Neural cell (in vitro differentiated cells): ENCODE measurements around the gene LRRC37A. TPM values are rescaled to one million over a fixed set of nuclear protein-coding genes. Genes with fewer than 3 reads are reported as not detected.

Experiments used
- H2AFZ ChIP-seq: fragments of 200-600, 300-800 bp; sonication (generic), shearing (Covaris generic); 2 replicates; pipeline ENCODE4 v1.6.0; 2014; ENCODE audit warnings: low read depth, mild to moderate bottlenecking, antibody characterized with exemption, low read length, moderate library complexity
- H3F3A ChIP-seq: fragments of 200-600 bp; shearing (Covaris generic); 2 replicates; pipeline ENCODE4 v1.6.1; 2016; ENCODE audit warnings: mild to moderate bottlenecking, moderate library complexity, mixed read lengths, antibody characterized with exemption, low read length; ENCODE audit not compliant: insufficient read depth, poor library complexity, severe bottlenecking
- H3K27ac ChIP-seq: fragments of 200-600, 300-800 bp; sonication (generic), shearing (Covaris generic); 2 replicates; pipeline ENCODE4 v1.5.1; 2014; ENCODE audit warnings: mild to moderate bottlenecking, low read length, moderate library complexity
- H3K27me3 ChIP-seq: fragments of 300-800, 200-600 bp; sonication (generic), shearing (Covaris generic); 2 replicates; pipeline ENCODE4 v1.6.0; 2014; ENCODE audit warnings: mild to moderate bottlenecking, low read depth, low read length, moderate library complexity; ENCODE audit not compliant: insufficient read depth
- H3K36me3 ChIP-seq: fragments of 300-800, 200-600 bp; sonication (generic), shearing (Covaris generic); 2 replicates; pipeline ENCODE4 v1.5.1; 2014; ENCODE audit warnings: mild to moderate bottlenecking, antibody characterized with exemption, low read length, moderate library complexity; ENCODE audit not compliant: insufficient read depth
- H3K4me2 ChIP-seq: fragments of 300-800, 200-600 bp; sonication (generic), shearing (Covaris generic); 2 replicates; pipeline ENCODE4 v1.6.0; 2014; ENCODE audit warnings: mild to moderate bottlenecking, low read length
- H3K4me3 ChIP-seq: fragments of 300-800, 200-600 bp; sonication (generic), shearing (Covaris generic); 2 replicates; pipeline ENCODE4 v1.5.1; 2014; ENCODE audit warnings: mild to moderate bottlenecking, low read length, moderate library complexity
- H3K79me2 ChIP-seq: fragments of 200-600 bp; shearing (Covaris generic); replicated peaks from 2 replicates; pipeline ENCODE4 v1.6.0; 2014; ENCODE audit warnings: mild to moderate bottlenecking, low read length, moderate library complexity; ENCODE audit not compliant: insufficient read depth
- H3K9ac ChIP-seq: fragments of 300-800, 200-600 bp; sonication (generic), shearing (Covaris generic); 2 replicates; pipeline ENCODE4 v1.6.1; 2016; ENCODE audit warnings: mild to moderate bottlenecking, low read length, mixed read lengths
- H3K9me2 ChIP-seq: fragments of 200-600 bp; shearing (Covaris generic); 2 replicates; pipeline ENCODE4 v1.6.1; 2016; ENCODE audit warnings: mild to moderate bottlenecking, low read length, mixed read lengths; ENCODE audit not compliant: insufficient read depth
- H3K9me3 ChIP-seq: fragments of 200-600, 300-800 bp; sonication (generic), shearing (Covaris generic); 2 replicates; pipeline ENCODE4 v1.6.1; 2016; ENCODE audit warnings: mild to moderate bottlenecking, mixed run types, low read length, moderate library complexity, mixed read lengths
- H4K20me1 ChIP-seq: fragments of 200-600 bp; shearing (Covaris generic); 2 replicates; pipeline ENCODE4 v1.6.1; 2016; ENCODE audit warnings: mild to moderate bottlenecking, mixed run types; ENCODE audit not compliant: insufficient read depth
- EP300 ChIP-seq: fragments of 450-650 bp; conservative IDR thresholded peaks from 2 replicates; pipeline ENCODE4 v1.6.1; 2014; ENCODE audit warnings: antibody characterized with exemption, mild to moderate bottlenecking, moderate library complexity; ENCODE audit not compliant: poor library complexity, severe bottlenecking
- EZH2 ChIP-seq: fragments of 200-600, 300-800 bp; shearing (Covaris generic), sonication (generic); IDR thresholded peaks from 2 replicates; pipeline ENCODE4 v1.6.1; 2014; ENCODE audit warnings: antibody characterized with exemption, low read length, borderline replicate concordance, mild to moderate bottlenecking; ENCODE audit not compliant: insufficient read depth, poor library complexity, severe bottlenecking
- MXI1 ChIP-seq: fragments of 450-650 bp; conservative IDR thresholded peaks from 2 replicates; pipeline ENCODE4 v1.6.1; 2014; ENCODE audit warnings: antibody characterized with exemption, mild to moderate bottlenecking; ENCODE audit not compliant: poor library complexity, severe bottlenecking
- POLR2AphosphoS5 ChIP-seq: IDR thresholded peaks from 2 replicates; pipeline ENCODE4 v1.6.1; 2012
- RAD21 ChIP-seq: fragments of 450-650 bp; conservative IDR thresholded peaks from 2 replicates; pipeline ENCODE4 v1.6.1; 2014; ENCODE audit warnings: antibody characterized with exemption, mild to moderate bottlenecking, moderate library complexity
- SMC3 ChIP-seq: fragments of 450-650 bp; conservative IDR thresholded peaks from 2 replicates; pipeline ENCODE4 v1.6.1; 2014; ENCODE audit warnings: antibody characterized with exemption, mild to moderate bottlenecking, moderate library complexity; ENCODE audit not compliant: poor library complexity
- TAF1 ChIP-seq: IDR thresholded peaks from 2 replicates; pipeline ENCODE4 v1.6.1; 2012; ENCODE audit warnings: low read depth
- polyA plus RNA-seq: library from polyadenylated mRNA; depleted of rRNA; stranded (reverse); fragments of >200 nt; gene quantifications from 2 replicates; pipeline ENCODE4 v1.2.3, GENCODE V29; 2014
- TF ChIP-seq, protein P1 (sequence below): fragments of 450-650 bp; IDR thresholded peaks from 2 replicates; pipeline ENCODE4 v1.5.1; 2014; ENCODE audit warnings: antibody characterized with exemption, mild to moderate bottlenecking, moderate library complexity; ENCODE audit not compliant: poor library complexity, severe bottlenecking
- TF ChIP-seq, protein P2 (sequence below): IDR thresholded peaks from 2 replicates; pipeline ENCODE4 v1.6.1; 2012; ENCODE audit warnings: borderline replicate concordance

The LRRC37A gene
- polyA plus RNA-seq, 1 donor from 2014 or later, result 3.0 TPM

DNA sequence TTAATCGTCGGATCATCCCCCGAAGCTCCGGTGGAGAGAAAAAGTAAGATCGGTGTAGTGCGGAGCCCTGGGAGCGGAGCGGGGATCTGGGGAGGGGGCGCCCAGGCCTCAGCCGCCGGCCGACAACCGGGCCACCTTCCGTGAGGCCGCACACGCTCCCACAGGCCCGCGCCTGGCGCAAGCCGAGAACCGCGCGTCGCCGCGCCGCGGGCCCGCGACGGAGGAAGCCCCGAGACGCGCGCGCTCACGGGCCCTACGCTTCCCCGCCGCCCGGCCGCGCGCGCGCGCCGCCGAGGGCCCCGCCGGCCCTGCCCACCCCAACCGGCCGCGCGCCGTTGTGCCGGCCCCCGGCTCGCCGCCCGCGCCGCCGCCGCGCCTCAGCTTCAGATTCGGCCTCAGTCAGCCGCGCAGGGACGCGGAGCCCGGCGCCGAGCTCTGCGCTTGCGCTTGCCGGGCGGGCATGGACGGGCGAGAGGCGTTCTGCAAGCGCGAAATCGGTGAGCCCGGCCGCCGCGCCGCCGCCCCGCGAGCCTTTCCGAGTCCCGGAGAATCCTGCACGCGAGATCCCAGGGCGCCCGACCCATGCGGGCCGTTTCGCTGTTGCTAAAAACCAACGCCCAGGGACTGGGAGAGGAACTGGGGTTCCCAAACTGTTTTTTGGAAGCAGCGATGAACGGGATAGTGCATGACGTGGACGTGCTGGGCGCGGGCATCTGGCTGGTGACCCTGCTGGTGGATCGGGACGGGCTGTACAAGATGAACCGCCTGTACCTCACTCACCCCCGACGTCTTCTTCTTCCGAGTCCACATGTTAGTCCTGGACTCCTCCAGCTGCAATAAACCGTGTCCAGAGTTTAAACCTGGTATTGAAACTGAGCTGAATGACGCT is 28.0 kb upstream of the LRRC37A start:
- H3K9ac ChIP-seq, result peak overlapping the region; percentile 70
- H3K27me3 ChIP-seq, result peaks cover 33% of the 10 kb centered on the region
- TF ChIP-seq RAD21 (peak; percentile 43), TAF1 (peak; percentile 59), SMC3 (peak; percentile 10), POLR2AphosphoS5 (peak; percentile 58), EZH2 (no peak), EP300 (peak; percentile 37), MXI1 (peak; percentile 77)
- TF ChIP-seq, protein P1, sequence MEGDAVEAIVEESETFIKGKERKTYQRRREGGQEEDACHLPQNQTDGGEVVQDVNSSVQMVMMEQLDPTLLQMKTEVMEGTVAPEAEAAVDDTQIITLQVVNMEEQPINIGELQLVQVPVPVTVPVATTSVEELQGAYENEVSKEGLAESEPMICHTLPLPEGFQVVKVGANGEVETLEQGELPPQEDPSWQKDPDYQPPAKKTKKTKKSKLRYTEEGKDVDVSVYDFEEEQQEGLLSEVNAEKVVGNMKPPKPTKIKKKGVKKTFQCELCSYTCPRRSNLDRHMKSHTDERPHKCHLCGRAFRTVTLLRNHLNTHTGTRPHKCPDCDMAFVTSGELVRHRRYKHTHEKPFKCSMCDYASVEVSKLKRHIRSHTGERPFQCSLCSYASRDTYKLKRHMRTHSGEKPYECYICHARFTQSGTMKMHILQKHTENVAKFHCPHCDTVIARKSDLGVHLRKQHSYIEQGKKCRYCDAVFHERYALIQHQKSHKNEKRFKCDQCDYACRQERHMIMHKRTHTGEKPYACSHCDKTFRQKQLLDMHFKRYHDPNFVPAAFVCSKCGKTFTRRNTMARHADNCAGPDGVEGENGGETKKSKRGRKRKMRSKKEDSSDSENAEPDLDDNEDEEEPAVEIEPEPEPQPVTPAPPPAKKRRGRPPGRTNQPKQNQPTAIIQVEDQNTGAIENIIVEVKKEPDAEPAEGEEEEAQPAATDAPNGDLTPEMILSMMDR, result no peak
- H4K20me1 ChIP-seq, result no peaks in the 10 kb centered on the region
- H3K36me3 ChIP-seq, result no peaks in the 10 kb centered on the region
- H3F3A ChIP-seq, result peaks cover 8% of the 10 kb centered on the region
- peak overlapping the region; percentile 87 for H2AFZ ChIP-seq
- H3K4me3 ChIP-seq, result peak overlapping the region; percentile 67
- H3K79me2 ChIP-seq, result no peaks in the 10 kb centered on the region
- peak overlapping the region; percentile 92 for H3K4me2 ChIP-seq
- no peaks in the 10 kb centered on the region for H3K9me2 ChIP-seq
- H3K27ac ChIP-seq, result peak overlapping the region; percentile 54
- no peaks in the 10 kb centered on the region for H3K9me3 ChIP-seq

DNA sequence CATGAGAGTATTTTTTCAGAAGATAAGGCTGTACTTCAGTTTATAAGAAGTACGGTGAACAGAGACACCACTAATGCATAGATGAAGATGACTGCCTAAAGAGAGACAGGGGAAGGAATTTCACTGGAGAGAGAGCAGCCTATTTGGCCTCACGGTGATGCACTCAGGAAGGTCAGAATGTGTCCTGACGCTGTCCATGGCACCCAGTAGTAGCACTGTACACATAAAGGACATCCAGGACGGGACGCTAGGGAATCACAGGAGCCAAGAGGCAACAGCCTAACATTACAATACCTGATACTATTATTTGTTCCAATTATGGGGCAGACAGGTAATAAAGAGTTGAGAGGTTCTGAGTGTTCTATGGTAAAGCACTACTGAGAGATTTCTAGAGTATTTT is 24.9 kb upstream of the LRRC37A start:
- no peaks in the 10 kb centered on the region for H3K79me2 ChIP-seq
- H3K27me3 ChIP-seq, result peaks cover 23% of the 10 kb centered on the region
- no peaks in the 10 kb centered on the region for H4K20me1 ChIP-seq
- no peaks in the 10 kb centered on the region for H3K36me3 ChIP-seq
- peaks cover 8% of the 10 kb centered on the region for H3F3A ChIP-seq
- H3K9me2 ChIP-seq, result no peaks in the 10 kb centered on the region
- H3K9ac ChIP-seq, result no peak overlapping the region
- no peak overlapping the region for H3K27ac ChIP-seq
- no peak for TF ChIP-seq RAD21
- no peak for TF ChIP-seq SMC3
- TF ChIP-seq POLR2AphosphoS5, result no peak
- no peak for TF ChIP-seq EZH2
- no peak for TF ChIP-seq EP300
- TF ChIP-seq, protein P2, sequence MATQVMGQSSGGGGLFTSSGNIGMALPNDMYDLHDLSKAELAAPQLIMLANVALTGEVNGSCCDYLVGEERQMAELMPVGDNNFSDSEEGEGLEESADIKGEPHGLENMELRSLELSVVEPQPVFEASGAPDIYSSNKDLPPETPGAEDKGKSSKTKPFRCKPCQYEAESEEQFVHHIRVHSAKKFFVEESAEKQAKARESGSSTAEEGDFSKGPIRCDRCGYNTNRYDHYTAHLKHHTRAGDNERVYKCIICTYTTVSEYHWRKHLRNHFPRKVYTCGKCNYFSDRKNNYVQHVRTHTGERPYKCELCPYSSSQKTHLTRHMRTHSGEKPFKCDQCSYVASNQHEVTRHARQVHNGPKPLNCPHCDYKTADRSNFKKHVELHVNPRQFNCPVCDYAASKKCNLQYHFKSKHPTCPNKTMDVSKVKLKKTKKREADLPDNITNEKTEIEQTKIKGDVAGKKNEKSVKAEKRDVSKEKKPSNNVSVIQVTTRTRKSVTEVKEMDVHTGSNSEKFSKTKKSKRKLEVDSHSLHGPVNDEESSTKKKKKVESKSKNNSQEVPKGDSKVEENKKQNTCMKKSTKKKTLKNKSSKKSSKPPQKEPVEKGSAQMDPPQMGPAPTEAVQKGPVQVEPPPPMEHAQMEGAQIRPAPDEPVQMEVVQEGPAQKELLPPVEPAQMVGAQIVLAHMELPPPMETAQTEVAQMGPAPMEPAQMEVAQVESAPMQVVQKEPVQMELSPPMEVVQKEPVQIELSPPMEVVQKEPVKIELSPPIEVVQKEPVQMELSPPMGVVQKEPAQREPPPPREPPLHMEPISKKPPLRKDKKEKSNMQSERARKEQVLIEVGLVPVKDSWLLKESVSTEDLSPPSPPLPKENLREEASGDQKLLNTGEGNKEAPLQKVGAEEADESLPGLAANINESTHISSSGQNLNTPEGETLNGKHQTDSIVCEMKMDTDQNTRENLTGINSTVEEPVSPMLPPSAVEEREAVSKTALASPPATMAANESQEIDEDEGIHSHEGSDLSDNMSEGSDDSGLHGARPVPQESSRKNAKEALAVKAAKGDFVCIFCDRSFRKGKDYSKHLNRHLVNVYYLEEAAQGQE, result no peak
- TF ChIP-seq, protein P1, result no peak
- no peak for TF ChIP-seq TAF1
- TF ChIP-seq MXI1, result no peak
- H2AFZ ChIP-seq, result no peak overlapping the region
- no peak overlapping the region for H3K4me3 ChIP-seq
- no peaks in the 10 kb centered on the region for H3K9me3 ChIP-seq
- H3K4me2 ChIP-seq, result no peak overlapping the region
